ENCODE measurements around the gene CFAP20DC.

DNA sequence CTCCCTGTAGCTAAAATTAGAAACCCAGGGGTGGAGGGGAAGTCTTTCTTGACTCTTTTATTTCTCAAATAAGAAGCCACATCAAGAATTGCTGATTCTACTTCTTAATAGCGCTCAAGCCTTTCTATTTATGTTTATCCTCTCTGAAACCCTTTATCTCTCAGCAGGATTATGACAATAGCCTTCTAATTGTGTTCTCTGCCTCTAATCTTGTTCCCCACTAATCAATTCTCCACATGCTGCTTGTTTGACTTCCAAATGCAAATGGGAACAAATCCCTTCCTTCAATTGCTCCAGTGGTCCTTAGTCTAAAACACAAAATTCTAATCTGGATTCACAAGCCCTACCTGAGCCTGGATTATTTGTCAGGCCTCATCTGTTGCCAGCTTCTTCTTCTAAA is 43.7 kb upstream of the CFAP20DC start:
- TF ChIP-seq CTCF (IDR thresholded peaks at IDR 0.05; ENCODE audit: low read depth, low read length) (no peak), POLR2A (IDR thresholded peaks at IDR 0.05; ENCODE audit: extremely low read depth, insufficient read length) (no peak), MYC (IDR thresholded peaks at IDR 0.05; ENCODE audit: low read depth, low read length) (no peak)
